ENCODE data around the gene AOPEP.

GRCh38 chr9:94859891-94860290, 133.4 kb downstream of the AOPEP start:
- TF ChIP-seq CTCF (IDR thresholded peaks at IDR 0.05) (no peak), POLR2A (IDR thresholded peaks at IDR 0.05) (no peak)
